HepG2 (cell line): ENCODE measurements around the gene UGT1A7. TPM values are rescaled to one million over a fixed set of nuclear protein-coding genes. Genes with fewer than 3 reads are reported as not detected.

Source experiments
- CHD4 ChIP-seq: fragments of 200-600 bp; sonication (generic); IDR thresholded peaks from 2 replicates; pipeline ENCODE4 v1.7.0; 2017; ENCODE audit warnings: mild to moderate bottlenecking, low read length, borderline replicate concordance
- EP300 ChIP-seq, 3 experiments: sonication (generic) in 1 of 3; formaldehyde crosslinking in 1 of 3; IDR thresholded peaks; 2 replicates each; pipeline versions ENCODE4 v1.5.1 to v1.6.1; 2011 to 2020; ENCODE audit warnings: low read depth in 2 of 3, low read length in 2 of 3, borderline replicate concordance in 1 of 3, improper control_type of control experiment in 1 of 3, mild to moderate bottlenecking in 1 of 3, missing genetic modification reagents in 1 of 3, moderate library complexity in 1 of 3
- EZH2 ChIP-seq: conservative IDR thresholded peaks from 2 replicates; pipeline ENCODE4 v1.6.1; 2012; ENCODE audit warnings: mild to moderate bottlenecking, low read depth, low read length, moderate library complexity
- FOSL1 ChIP-seq: sonication (generic); formaldehyde crosslinking; IDR thresholded peaks from 2 replicates; pipeline ENCODE4 v1.9.0; 2021; ENCODE audit warnings: missing genetic modification reagents, borderline replicate concordance
- JUN ChIP-seq: sonication (generic); formaldehyde crosslinking; IDR thresholded peaks from 2 replicates; pipeline ENCODE4 v1.4.0; 2020; ENCODE audit warnings: mild to moderate bottlenecking, missing genetic modification reagents
- MED13 ChIP-seq: sonication (generic); formaldehyde crosslinking; IDR thresholded peaks from 2 replicates; pipeline ENCODE4 v1.5.0; 2020; ENCODE audit warnings: missing genetic modification reagents
- NR2F2 ChIP-seq: IDR thresholded peaks from 2 replicates; pipeline ENCODE4 v1.6.1; 2012; ENCODE audit warnings: low read depth, inconsistent platforms, borderline replicate concordance
- NR2F6 ChIP-seq, 2 experiments: IDR thresholded peaks; 2 replicates each; pipeline ENCODE4 v1.6.1; 2016; ENCODE audit warnings: antibody characterized with exemption in 1 of 2, mild to moderate bottlenecking in 1 of 2
- PHB2 ChIP-seq: fragments of 450-650 bp; IDR thresholded peaks from 2 replicates; pipeline ENCODE4 v1.6.1; 2018; ENCODE audit not compliant: partially characterized antibody
- SOX13 ChIP-seq, 3 experiments: fragments of 450-650 bp in 1 of 3; sonication (generic) in 1 of 3; formaldehyde crosslinking in 1 of 3; IDR thresholded peaks in 2 of 3; conservative IDR thresholded peaks in 1 of 3; 2 replicates each; pipeline versions ENCODE4 v1.5.0 to v1.6.1; 2016 to 2020; ENCODE audit warnings: antibody characterized with exemption in 1 of 3, mild to moderate bottlenecking in 1 of 3, missing compliant biosample characterization in 1 of 3, missing genetic modification reagents in 1 of 3, moderate library complexity in 1 of 3
- THYN1 ChIP-seq: sonication (generic); formaldehyde crosslinking; IDR thresholded peaks from 2 replicates; pipeline ENCODE4 v1.8.1; 2023; ENCODE audit warnings: low read depth, mild to moderate bottlenecking, moderate library complexity, missing genetic modification reagents, borderline replicate concordance
- TOPORS ChIP-seq: sonication (generic); formaldehyde crosslinking; IDR thresholded peaks from 2 replicates; pipeline ENCODE4 v1.8.0; 2023; ENCODE audit warnings: mild to moderate bottlenecking, missing genetic modification reagents
- ZNF430 ChIP-seq: sonication (generic); formaldehyde crosslinking; IDR thresholded peaks from 2 replicates; pipeline ENCODE4 v1.9.0; 2021; ENCODE audit warnings: mild to moderate bottlenecking, missing genetic modification reagents
- ZNF670 ChIP-seq: sonication (generic); formaldehyde crosslinking; IDR thresholded peaks from 2 replicates; pipeline ENCODE4 v1.8.0; 2022; ENCODE audit warnings: mild to moderate bottlenecking, missing genetic modification reagents, borderline replicate concordance
- ZNF672 ChIP-seq: sonication (generic); formaldehyde crosslinking; IDR thresholded peaks from 2 replicates; pipeline ENCODE4 v1.8.1; 2022; ENCODE audit warnings: missing genetic modification reagents
- ZNF75D ChIP-seq: sonication (generic); formaldehyde crosslinking; IDR thresholded peaks from 2 replicates; pipeline ENCODE4 v1.8.1; 2023; ENCODE audit warnings: missing genetic modification reagents, mild to moderate bottlenecking, borderline replicate concordance
- ZSCAN29 ChIP-seq: sonication (generic); formaldehyde crosslinking; conservative IDR thresholded peaks from 2 replicates; pipeline ENCODE4 v1.4.0; 2020; ENCODE audit warnings: mild to moderate bottlenecking, missing genetic modification reagents
- polyA plus RNA-seq, 8 experiments: library from polyadenylated mRNA; depleted of rRNA in 3 of 8; stranded (reverse) in 7 of 8; unstranded in 1 of 8; fragments of >200 nt; fragmentation: Illumina TruSeq in 4 of 8; extraction: Trizol in 4 of 8; gene quantifications; 2 replicates each; pipeline versions ENCODE4 v1.2.1 to v1.2.3, GENCODE V29; 2011 to 2016; ENCODE audit warnings: low read depth in 4 of 8, missing spikeins in 1 of 8, mixed read lengths in 1 of 8; ENCODE audit not compliant: insufficient read depth in 1 of 8
- total RNA-seq, 5 experiments: library from RNA; depleted of rRNA; stranded (reverse); fragments of >200 nt; fragmentation: Illumina TruSeq; extraction: Trizol; gene quantifications; 2 replicates each; pipeline ENCODE4 v1.2.3, GENCODE V29; 2016; ENCODE audit warnings: low read depth in 1 of 5
- TF ChIP-seq, protein P1 (sequence below): IDR thresholded peaks from 2 replicates; pipeline ENCODE4 v1.6.1; 2016; ENCODE audit warnings: low read depth, control low read depth
- TF ChIP-seq, protein P2 (sequence below): fragments of 450-650 bp; IDR thresholded peaks from 2 replicates; pipeline ENCODE4 v1.6.1; 2017; ENCODE audit warnings: mild to moderate bottlenecking
- TF ChIP-seq, protein P3 (sequence below): sonication (generic); formaldehyde crosslinking; IDR thresholded peaks from 2 replicates; pipeline ENCODE4 v1.4.0; 2020; ENCODE audit warnings: missing genetic modification reagents, borderline replicate concordance

UGT1A7 gene
- total and polyA plus RNA-seq, 2 of the 13 experiments (the other 11 are each of a cell fraction or from before 2014, with no cell fraction given): not detected

DNA sequence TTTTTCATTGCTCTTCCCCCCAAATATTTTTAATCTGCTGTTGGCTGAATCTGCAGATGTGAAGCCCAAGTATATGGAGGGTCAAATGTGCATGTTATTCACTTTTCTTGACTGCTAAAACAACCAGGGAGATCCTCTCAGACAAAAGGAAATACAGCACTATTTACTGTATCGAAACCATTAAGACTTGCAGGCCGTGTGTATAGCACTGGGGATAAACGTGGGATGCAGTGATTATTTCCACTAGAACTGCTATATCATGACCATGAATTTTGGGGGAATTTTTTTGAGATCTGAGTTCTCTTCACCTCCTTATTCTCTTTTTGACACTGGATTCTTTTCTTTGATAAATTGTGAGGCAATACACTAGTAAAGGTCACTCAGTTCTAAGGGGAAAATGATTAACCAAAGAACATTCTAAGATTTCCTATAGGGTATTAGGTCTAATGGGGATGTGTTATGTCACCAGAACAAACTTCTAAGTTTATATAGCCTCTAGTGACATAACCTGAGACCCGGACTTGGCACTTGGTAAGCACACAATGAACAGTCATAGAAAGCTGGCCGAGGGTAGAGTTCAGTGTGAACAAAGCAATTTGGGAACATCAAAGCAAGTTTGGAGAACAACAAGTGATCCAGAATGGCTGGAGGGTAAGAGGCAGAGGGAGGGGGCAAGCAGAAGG is 63.5 kb downstream of the UGT1A7 start (continued):
- TF ChIP-seq, protein P1, sequence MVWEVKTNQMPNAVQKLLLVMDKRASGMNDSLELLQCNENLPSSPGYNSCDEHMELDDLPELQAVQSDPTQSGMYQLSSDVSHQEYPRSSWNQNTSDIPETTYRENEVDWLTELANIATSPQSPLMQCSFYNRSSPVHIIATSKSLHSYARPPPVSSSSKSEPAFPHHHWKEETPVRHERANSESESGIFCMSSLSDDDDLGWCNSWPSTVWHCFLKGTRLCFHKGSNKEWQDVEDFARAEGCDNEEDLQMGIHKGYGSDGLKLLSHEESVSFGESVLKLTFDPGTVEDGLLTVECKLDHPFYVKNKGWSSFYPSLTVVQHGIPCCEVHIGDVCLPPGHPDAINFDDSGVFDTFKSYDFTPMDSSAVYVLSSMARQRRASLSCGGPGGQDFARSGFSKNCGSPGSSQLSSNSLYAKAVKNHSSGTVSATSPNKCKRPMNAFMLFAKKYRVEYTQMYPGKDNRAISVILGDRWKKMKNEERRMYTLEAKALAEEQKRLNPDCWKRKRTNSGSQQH (CRISPR knock-in tag): peak; percentile 83; the same call in 1 of the 2 replicates
- TF ChIP-seq ZSCAN29 (CRISPR knock-in tag) (peak; percentile 75), FOSL1 (CRISPR knock-in tag) (no peak), CHD4 (peak; percentile 53; the same call in 1 of the 2 replicates), JUN (peak; percentile 94), TOPORS (CRISPR knock-in tag) (0 out of 2 replicates have a peak, but pooled peaks have one; percentile 40), PHB2 (no peak), EP300 (IDR thresholded peaks at IDR 0.05; ENCODE audit: low read depth in 2 of 2, low read length in 2 of 2) (peak; percentile 81 to 97; a peak in 3 of 4 replicates), EP300 (CRISPR knock-in tag; IDR thresholded peaks at IDR 0.05; ENCODE audit: borderline replicate concordance) (peak; percentile 93), NR2F6 (IDR thresholded peaks at IDR 0.05) (peak; percentile 100), NR2F6 (CRISPR knock-in tag; IDR thresholded peaks at IDR 0.05) (peak; percentile 99), ZNF430 (CRISPR knock-in tag) (peak; percentile 70; the same call in 1 of the 2 replicates), THYN1 (CRISPR knock-in tag) (no peak), ZNF670 (CRISPR knock-in tag) (peak; percentile 96), EZH2 (no peak), SOX13 (IDR thresholded peaks at IDR 0.05) (peak; percentile 99), SOX13 (CRISPR knock-in tag; conservative IDR thresholded peaks at IDR 0.05 in 1 of 2, IDR thresholded peaks at IDR 0.05 in 1 of 2) (peak in 1 of 2 experiments; percentile 98; a peak in 2 of 4 replicates), NR2F2 (peak; percentile 100), ZNF672 (CRISPR knock-in tag) (no peak), MED13 (CRISPR knock-in tag) (0 out of 2 replicates have a peak, but pooled peaks have one; percentile 63), ZNF75D (no peak)
- TF ChIP-seq, protein P2, sequence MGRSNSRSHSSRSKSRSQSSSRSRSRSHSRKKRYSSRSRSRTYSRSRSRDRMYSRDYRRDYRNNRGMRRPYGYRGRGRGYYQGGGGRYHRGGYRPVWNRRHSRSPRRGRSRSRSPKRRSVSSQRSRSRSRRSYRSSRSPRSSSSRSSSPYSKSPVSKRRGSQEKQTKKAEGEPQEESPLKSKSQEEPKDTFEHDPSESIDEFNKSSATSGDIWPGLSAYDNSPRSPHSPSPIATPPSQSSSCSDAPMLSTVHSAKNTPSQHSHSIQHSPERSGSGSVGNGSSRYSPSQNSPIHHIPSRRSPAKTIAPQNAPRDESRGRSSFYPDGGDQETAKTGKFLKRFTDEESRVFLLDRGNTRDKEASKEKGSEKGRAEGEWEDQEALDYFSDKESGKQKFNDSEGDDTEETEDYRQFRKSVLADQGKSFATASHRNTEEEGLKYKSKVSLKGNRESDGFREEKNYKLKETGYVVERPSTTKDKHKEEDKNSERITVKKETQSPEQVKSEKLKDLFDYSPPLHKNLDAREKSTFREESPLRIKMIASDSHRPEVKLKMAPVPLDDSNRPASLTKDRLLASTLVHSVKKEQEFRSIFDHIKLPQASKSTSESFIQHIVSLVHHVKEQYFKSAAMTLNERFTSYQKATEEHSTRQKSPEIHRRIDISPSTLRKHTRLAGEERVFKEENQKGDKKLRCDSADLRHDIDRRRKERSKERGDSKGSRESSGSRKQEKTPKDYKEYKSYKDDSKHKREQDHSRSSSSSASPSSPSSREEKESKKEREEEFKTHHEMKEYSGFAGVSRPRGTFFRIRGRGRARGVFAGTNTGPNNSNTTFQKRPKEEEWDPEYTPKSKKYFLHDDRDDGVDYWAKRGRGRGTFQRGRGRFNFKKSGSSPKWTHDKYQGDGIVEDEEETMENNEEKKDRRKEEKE: no peak
- TF ChIP-seq, protein P3, sequence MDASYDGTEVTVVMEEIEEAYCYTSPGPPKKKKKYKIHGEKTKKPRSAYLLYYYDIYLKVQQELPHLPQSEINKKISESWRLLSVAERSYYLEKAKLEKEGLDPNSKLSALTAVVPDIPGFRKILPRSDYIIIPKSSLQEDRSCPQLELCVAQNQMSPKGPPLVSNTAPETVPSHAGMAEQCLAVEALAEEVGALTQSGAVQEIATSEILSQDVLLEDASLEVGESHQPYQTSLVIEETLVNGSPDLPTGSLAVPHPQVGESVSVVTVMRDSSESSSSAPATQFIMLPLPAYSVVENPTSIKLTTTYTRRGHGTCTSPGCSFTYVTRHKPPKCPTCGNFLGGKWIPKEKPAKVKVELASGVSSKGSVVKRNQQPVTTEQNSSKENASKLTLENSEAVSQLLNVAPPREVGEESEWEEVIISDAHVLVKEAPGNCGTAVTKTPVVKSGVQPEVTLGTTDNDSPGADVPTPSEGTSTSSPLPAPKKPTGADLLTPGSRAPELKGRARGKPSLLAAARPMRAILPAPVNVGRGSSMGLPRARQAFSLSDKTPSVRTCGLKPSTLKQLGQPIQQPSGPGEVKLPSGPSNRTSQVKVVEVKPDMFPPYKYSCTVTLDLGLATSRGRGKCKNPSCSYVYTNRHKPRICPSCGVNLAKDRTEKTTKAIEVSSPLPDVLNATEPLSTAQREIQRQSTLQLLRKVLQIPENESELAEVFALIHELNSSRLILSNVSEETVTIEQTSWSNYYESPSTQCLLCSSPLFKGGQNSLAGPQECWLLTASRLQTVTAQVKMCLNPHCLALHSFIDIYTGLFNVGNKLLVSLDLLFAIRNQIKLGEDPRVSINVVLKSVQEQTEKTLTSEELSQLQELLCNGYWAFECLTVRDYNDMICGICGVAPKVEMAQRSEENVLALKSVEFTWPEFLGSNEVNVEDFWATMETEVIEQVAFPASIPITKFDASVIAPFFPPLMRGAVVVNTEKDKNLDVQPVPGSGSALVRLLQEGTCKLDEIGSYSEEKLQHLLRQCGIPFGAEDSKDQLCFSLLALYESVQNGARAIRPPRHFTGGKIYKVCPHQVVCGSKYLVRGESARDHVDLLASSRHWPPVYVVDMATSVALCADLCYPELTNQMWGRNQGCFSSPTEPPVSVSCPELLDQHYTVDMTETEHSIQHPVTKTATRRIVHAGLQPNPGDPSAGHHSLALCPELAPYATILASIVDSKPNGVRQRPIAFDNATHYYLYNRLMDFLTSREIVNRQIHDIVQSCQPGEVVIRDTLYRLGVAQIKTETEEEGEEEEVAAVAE (CRISPR knock-in tag): peak; percentile 41; the same call in 1 of the 2 replicates
